GM10248 (cell line): ENCODE results near the gene CPNE5.

Experiments
- CTCF ChIA-PET: fragments of 300-600 bp; sonication (Branson Sonifier 250); formaldehyde crosslinking; extraction: SDS; loops from one replicate; lab custom pipeline; 2021; ENCODE audit warnings: antibody characterized with exemption; lab: Yijun Ruan, JAX
- POLR2A ChIA-PET: fragments of 350-650 bp; sonication (Branson Sonifier 250); formaldehyde crosslinking; extraction: SDS; loops from one replicate; lab custom pipeline; 2020; ENCODE audit warnings: antibody characterized with exemption; lab: Yijun Ruan, JAX
- DNase-seq: peaks from one replicate; pipeline ENCODE4 v3.0.0; 2012; ENCODE audit errors: extremely low spot score
- TF ChIP-seq, protein P1 (sequence below): IDR thresholded peaks from 2 replicates; pipeline ENCODE4 v1.5.1; 2012; ENCODE audit warnings: mild to moderate bottlenecking, low read depth; ENCODE audit errors: extremely low read depth, missing control alignments, control extremely low read depth

The CPNE5 gene

DNA sequence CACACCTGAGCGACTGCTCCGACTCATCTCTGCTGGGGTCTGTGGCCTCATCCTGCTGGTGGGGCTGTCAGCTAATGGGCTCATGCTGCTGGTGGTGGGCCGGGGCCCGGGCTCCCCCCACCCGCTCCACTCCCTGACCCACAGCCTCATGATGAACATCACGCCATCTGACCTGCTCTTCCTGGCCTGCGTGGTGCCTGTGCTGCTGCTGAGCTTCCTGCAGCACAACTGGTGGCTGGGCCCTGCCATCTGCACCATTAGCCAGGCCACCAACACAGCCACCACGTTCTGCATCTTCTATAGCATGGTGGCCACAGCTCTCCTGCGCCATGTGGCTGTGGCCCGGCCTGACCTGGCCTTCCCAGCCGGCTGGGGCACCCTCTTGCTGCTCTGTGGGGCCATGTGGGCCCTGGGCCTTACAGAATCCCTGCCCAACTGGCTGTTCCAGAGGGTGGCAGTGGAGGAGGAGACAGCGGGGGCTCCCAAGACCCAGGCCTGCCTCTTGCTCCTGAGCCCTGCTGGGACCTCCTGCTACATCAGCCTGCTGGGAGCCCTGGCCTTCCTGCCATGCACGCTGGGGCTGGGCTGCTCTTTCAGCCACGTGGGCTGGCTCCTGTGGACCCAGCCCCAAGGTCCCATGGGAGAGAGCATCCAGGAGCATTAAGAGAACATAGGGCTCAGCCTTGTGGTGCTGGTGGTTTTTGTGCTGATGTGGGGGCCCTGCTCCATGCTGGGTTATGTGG, 102.0 kb downstream of the CPNE5 start:
- TF ChIP-seq, protein P1, sequence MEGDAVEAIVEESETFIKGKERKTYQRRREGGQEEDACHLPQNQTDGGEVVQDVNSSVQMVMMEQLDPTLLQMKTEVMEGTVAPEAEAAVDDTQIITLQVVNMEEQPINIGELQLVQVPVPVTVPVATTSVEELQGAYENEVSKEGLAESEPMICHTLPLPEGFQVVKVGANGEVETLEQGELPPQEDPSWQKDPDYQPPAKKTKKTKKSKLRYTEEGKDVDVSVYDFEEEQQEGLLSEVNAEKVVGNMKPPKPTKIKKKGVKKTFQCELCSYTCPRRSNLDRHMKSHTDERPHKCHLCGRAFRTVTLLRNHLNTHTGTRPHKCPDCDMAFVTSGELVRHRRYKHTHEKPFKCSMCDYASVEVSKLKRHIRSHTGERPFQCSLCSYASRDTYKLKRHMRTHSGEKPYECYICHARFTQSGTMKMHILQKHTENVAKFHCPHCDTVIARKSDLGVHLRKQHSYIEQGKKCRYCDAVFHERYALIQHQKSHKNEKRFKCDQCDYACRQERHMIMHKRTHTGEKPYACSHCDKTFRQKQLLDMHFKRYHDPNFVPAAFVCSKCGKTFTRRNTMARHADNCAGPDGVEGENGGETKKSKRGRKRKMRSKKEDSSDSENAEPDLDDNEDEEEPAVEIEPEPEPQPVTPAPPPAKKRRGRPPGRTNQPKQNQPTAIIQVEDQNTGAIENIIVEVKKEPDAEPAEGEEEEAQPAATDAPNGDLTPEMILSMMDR = no peak
- POLR2A ChIA-PET = no interaction called here
- no peak for DNase-seq
- CTCF ChIA-PET = interaction anchor here (0.9 to 2.2 kb wide), 2 partner anchors 22 to 122 kb away, joined by 3 to 7 read pairs; no protein-coding TSS in a partner anchor

DNA sequence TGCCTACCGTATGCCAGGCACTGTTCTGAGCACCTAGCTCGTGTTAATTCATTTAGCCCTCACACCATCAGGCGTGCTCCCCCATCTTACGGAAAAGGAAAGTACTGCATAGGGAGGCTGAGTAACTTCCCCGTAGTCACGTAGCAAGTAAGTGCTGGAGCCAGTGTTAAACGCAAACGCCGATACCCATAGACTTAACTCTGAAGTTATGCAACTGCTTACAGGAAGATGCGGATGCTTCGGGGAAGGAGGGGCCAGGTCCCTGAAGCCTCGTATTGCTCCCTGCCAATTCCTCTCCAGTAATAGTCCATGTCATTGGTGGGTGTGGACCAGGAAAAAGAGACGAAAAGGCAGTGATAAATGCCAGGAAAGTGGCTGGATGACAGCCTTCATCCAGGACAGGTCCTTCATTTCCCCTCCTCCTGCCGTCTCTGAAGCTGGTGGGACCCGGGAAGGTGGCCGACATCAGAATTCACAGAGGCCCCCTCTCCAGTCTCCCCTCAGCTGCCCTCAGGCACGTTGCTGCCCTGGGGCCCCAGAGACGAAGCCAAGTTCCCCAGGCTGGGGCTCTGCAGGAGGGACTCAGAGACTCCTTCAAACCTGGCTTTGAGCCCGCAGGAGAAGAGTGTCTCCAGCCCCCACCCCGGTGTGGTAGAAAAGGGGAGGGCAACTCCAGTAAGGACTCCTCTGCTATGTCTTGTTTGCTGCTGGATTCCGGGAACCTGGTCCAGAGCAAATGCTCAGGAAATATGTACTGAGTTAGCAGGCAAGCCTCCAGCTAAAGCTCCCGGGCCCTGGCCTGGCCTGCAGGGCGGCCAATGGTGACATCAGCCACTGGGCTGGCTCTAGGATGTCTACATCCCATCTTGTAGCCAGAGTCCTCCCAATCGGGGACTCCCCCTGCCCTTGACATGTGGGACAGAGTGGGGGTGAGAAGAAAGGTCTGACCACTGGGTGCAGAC, 103.9 kb downstream of the CPNE5 start:
- ChIA-PET POLR2A (interaction anchor here (0.6 kb wide), 1 partner anchor 134 kb away, joined by 3 read pairs; no protein-coding TSS in a partner anchor), CTCF (interaction anchor here (0.6 to 2.0 kb wide), 8 partner anchors 11 to 113 kb away, joined by 3 to 9 read pairs (median 4); no protein-coding TSS in a partner anchor)
- no peak for DNase-seq
- TF ChIP-seq, protein P1 = no peak

DNA sequence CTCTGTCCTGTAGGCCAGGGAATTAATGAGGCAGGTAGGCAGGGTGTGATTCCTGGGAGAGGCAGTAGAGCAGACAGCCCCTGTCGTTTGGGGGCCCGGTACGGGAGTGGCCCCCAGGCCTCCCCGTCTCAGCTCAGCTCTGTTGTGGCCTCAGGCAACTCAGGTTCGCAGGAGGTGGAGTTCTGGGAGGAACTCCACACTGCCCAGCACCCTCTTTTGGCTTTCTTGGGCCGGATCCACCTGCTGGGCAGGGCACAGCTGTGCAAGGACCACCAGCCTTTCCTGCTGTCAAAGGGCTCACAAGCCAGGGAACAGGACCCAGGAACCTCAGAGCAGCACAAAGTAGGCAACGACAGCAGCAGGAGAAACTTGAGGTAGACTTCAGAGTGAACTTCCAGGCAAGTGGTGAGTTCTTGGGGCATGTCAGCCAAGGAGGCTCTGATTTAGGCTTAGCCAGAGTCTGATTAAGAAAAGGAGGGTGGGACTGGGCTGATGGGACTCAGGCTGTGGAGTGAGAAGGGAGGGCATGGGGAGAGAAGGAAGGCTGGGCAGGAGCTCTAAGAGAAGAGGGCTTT, 104.7 kb downstream of the CPNE5 start:
- POLR2A ChIA-PET = interaction anchor here (0.6 kb wide), 1 partner anchor 133 kb away, joined by 3 read pairs; no protein-coding TSS in a partner anchor
- TF ChIP-seq, protein P1 = no peak
- DNase-seq = no peak
- CTCF ChIA-PET = interaction anchor here (0.6 to 2.0 kb wide), 9 partner anchors 10 to 112 kb away, joined by 3 to 9 read pairs (median 3); no protein-coding TSS in a partner anchor

DNA sequence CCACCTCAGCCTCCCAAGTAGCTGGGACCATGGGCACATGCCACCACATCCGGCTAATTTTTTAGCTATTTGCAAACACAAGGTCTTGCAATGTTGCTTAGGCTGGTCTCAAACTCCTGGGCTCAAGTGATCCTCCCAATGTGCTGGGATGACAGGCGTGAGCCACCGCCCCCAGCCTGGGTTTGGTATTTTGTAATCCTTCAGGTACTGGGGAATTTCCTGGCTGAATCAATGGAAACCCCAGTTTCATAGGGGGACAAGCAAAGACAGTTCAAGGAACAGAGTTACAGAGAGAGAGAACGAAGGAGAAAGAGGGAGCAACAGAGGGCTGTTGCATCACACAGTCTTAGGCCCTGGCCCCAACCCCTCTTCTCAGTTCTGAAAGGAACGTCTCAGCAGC, 105.9 kb downstream of the CPNE5 start:
- CTCF ChIA-PET = interaction anchor here (1.0 to 2.5 kb wide), 7 partner anchors 9 to 118 kb away, joined by 3 to 14 read pairs (median 6); no protein-coding TSS in a partner anchor
- POLR2A ChIA-PET = no interaction called here
- TF ChIP-seq, protein P1 = no peak
- DNase-seq = no peak

DNA sequence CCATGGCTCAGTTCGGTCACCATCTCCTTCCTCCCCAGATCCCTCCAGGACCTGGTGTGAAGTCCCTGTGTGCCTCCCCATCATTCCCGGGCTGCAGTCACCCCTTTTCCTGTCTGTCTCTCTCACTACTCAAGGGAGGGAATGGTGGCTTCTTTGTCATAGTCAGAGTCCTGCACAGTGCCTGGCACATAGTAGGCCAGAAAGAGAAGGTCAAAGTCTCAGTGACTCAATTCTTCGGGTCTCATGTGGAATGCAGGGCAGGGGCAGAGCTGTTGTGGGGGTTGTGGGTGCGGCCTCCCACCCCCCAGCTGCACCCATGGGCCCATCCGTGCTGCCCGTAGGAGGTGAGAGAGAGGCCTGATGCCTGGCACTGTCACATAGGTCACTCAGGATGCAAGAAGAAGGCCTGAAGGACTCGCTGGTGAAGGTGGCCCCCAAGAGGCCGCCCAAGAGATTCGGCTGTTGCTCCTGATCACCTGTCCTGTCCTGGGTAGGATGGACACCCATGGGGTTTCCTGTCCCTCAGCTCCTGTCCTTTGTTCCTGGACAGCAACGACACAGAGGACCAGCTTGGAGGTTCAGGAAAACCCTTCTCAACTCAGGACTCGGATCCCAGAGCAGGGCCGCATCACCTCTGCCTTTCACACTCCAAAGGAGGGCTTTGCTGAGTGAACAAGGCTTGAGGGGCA, 107.5 kb downstream of the CPNE5 start:
- POLR2A ChIA-PET = interaction anchor here (0.7 kb wide), 1 partner anchor 46 kb away, joined by 8 read pairs; no protein-coding TSS in a partner anchor
- TF ChIP-seq, protein P1 = peak; percentile 3
- CTCF ChIA-PET = interaction anchor here (1.0 to 2.5 kb wide), 6 partner anchors 10 to 117 kb away, joined by 3 to 14 read pairs (median 5); no protein-coding TSS in a partner anchor

More for the DNA sequence above, 107.5 kb downstream of the CPNE5 start:
- no peak for DNase-seq
